ES-I3 (cell line): ENCODE data around the gene NR1I2.

Source experiments
- H3K36me3 ChIP-seq: 2 replicates; pipeline ENCODE4 v1.6.1; 2013; ENCODE audit warnings: mild to moderate bottlenecking, low read length, control low read depth, moderate library complexity; ENCODE audit not compliant: insufficient read depth
- H3K4me1 ChIP-seq: 2 replicates; pipeline ENCODE4 v1.6.1; 2013; ENCODE audit warnings: mild to moderate bottlenecking, control low read depth, low read length; ENCODE audit not compliant: insufficient read depth
- H3K9ac ChIP-seq: 2 replicates; pipeline ENCODE4 v1.6.1; 2013; ENCODE audit warnings: low read depth, mild to moderate bottlenecking, low read length, moderate library complexity
- H3K9me3 ChIP-seq: 2 replicates; pipeline ENCODE4 v1.6.1; 2013; ENCODE audit warnings: mild to moderate bottlenecking, low read length, moderate library complexity; ENCODE audit not compliant: control insufficient read depth, insufficient read depth

The NR1I2 gene

DNA sequence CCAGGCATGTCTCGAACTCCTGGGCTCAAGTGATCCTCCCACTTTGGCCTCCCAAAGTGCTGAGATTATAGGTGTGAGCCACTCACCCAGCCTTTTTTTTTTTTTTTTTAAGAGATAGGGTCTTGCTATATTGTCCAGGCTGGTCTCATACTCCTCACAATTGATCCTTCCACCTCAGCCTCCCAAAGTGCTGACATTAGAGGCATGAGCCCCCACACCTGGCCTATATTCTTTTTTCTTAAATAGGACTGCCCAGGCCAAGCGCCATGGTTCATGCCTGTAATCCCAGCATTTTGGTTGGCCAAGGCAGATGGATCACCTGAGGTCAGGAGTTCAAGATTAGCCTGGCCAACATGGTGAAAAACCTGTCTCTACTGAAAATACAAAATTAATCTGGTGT, 12.5 kb downstream of the NR1I2 start:
- H3K4me1 ChIP-seq: peaks cover 16% of the 10 kb centered on the region
- H3K9ac ChIP-seq: no peak overlapping the region
- H3K36me3 ChIP-seq: no peaks in the 10 kb centered on the region
- H3K9me3 ChIP-seq: no peaks in the 10 kb centered on the region

DNA sequence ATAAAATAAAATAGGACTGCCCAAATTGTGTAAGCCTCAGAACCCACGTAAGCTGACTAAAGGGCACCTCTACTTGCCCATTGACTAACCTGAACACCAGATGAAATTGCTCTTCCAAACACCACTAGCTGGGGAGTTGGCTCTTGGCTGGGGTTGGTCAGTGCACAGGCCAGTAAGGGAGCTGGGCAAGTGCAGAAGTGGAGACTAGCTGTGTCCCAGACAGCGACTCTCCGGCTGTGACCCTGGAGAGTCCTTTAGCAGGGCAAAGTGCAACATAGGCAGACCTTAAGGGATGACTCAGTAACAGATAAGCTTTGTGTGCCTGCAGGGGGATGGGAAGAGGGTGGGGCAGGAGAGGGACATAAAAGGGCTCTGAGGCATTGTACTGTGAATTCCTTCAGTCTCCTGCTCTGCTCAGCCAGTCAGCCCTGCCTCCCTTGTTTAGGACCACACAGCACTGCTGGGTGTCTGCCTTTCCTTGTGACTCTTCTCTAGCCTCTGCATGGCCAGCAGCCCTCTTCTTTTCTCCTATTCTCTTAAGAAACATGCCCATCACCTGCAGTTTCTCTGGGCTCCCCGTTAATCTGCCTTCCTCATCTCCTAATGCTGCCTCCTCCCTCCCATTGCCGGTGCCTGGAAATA, 13.2 kb downstream of the NR1I2 start:
- Histone ChIP-seq H3K9ac (no peak overlapping the region), H3K36me3 (no peaks in the 10 kb centered on the region), H3K4me1 (peaks cover 16% of the 10 kb centered on the region), H3K9me3 (no peaks in the 10 kb centered on the region)

DNA sequence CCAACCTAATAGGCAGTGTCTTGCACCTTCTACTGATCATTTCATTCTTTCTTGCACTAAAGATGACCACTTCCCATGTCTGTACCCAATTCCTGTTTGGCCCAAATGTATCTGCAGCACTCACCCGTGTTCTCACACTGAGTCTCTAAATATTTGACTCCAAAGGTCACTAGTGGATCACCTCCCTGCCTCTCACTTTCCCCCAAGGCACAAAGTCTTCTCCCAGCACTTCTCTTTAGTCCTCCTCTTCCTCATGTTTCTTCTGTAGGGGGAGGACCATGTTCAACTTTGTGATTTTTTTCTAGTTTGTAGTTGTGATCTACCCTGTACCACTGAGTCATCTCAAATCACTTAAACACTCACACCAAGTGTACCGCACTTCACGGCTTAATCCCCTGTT, 13.9 kb downstream of the NR1I2 start:
- no peaks in the 10 kb centered on the region for H3K36me3 ChIP-seq
- no peaks in the 10 kb centered on the region for H3K9me3 ChIP-seq
- peaks cover 16% of the 10 kb centered on the region for H3K4me1 ChIP-seq
- H3K9ac ChIP-seq: no peak overlapping the region

DNA sequence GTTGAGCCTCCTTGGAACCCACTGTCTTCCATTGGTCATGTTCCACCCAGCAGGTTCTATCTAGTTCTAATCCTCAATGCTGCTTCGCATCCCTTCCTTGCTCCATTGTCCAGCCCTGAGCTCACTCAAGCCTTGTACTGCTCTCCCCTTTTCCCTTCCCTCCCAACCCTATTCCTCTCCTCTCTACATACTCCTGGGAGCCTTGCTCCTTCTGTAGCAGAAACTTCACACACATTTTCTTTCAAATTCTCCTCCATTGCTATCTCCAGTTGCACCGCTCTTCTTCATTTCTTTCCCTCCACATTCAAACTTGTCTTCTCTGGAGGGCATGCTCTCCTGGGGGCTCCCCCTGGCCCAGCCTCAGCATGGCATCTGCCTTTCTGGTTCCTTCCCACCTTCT, 14.5 kb downstream of the NR1I2 start:
- Histone ChIP-seq H3K9me3 (no peaks in the 10 kb centered on the region), H3K9ac (no peak overlapping the region), H3K4me1 (peaks cover 16% of the 10 kb centered on the region), H3K36me3 (no peaks in the 10 kb centered on the region)

DNA sequence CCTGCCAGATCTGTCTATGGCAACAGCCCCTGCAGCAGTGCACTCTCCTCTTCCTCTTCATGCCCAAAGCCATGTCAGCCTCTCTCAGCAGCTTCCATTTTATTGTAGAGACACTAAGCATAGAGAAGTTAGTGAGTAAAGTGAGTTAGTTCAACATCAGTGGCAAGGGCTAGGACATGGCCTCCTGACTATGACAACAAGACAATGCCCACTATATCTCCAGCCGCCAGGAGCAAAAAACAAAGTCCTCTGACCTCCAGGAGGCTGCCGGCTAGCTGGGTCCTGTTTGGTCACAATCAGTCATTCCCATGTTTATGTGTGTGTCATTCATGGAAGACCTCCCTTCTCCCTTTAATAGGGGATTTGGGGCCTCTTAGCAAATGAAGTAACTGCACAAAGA, 14.9 kb downstream of the NR1I2 start:
- Histone ChIP-seq H3K9me3 (no peaks in the 10 kb centered on the region), H3K36me3 (no peaks in the 10 kb centered on the region), H3K4me1 (peaks cover 16% of the 10 kb centered on the region), H3K9ac (no peak overlapping the region)

DNA sequence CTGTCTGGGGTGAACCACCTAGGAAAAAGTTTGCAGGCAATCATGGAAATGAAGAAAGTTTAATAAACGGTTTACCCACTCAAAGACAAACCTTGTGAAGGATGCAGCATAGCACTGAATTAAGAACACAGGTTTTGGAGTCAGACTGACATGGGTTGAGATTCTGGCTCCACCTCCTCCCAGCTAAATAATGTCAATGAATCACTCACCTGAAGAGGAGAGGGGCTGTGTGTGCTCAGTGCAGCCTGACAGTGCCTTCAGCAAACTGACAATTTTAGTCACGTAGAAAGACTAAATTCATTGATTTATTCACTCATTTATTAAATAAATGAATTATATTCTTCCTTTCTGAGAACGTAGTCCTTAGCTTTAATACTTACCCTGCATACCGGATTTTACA, 18.9 kb downstream of the NR1I2 start:
- Histone ChIP-seq H3K9ac (no peak overlapping the region), H3K9me3 (peaks cover 2% of the 10 kb centered on the region; the same call in 1 of the 2 replicates), H3K4me1 (peaks cover 11% of the 10 kb centered on the region), H3K36me3 (no peaks in the 10 kb centered on the region)

DNA sequence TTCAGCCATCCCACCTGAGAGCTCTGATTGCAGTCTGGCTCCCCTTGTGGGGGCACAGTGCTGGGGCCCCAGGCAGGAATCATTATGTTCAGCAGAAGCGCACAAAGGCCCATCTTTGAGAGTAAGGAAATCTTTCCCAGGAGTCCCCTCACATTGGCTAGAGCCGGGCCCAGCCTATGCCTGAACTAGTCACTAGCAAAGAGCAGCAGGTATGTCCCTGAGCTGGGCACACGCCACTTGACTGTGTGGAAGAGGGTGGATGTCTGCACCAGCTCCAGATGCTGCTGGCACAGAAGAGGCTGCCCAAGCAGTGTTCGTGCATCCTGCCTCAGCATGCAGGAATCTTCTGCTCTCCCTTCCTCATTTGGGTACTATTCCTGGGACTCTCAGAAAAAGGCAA, 26.3 kb downstream of the NR1I2 start:
- Histone ChIP-seq H3K4me1 (no peaks in the 10 kb centered on the region), H3K9me3 (peaks cover 1% of the 10 kb centered on the region; the same call in 1 of the 2 replicates), H3K9ac (no peak overlapping the region), H3K36me3 (no peaks in the 10 kb centered on the region)

DNA sequence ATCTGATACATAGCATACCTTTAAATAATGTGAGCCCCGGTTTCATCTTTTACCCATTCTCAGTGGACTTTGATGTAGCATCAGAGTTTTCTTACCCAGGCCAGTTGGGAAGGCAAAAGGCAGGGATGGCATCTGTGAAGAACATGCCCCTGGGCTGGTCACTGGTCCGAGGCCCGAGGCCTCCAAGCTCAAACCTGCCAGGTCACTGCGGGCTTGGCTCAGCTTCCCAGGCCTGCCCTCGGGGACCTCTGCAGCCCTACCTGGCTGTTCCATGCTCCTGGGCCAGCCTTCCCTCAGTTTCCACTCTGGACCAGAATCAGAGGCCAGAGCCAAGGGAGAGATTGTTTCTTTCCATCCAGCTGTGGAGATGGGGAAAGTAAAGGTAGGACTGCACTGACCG, 26.9 kb downstream of the NR1I2 start:
- Histone ChIP-seq H3K4me1 (no peaks in the 10 kb centered on the region), H3K9me3 (no peaks in the 10 kb centered on the region), H3K9ac (peak overlapping the region; percentile 17; the same call in 1 of the 2 replicates), H3K36me3 (no peaks in the 10 kb centered on the region)

DNA sequence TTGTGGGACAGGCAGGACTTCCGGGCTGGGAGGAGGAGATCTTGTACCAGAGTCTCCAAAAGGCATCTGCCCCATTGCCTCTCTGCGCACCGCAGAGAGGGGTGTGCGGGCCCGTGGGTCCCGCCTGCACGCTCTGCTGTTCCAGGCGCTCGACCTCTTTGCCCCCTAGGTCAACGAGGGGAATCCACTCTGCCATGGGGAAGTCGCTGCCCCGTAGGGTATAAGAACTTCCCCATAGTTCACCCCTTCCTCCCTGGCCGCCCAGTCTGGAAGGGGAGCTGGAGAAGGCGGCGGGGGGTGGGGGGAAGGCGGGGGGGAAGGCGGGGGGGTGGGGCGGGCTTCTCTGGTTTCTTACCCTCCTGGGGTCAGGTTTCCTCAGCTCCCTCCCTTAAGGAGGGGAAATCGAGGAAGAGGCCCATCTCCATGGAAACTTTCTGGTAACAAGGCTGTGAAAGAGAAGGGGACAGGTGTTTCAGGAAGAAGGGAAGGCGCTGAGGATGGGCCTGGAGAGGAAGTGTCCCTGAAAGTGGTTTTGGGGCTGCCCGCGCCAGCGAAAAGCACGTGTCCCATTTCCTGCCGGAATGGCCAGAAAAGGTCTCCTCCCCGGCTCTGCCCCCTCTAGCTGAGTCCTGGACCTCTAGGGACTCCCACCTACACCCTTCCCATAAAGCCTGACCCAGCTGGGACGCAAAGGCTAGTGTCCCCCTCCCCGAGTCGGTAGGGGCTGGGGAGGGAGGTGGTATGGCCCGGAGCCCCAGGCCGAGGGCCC, 27.5 kb downstream of the NR1I2 start:
- Histone ChIP-seq H3K36me3 (no peaks in the 10 kb centered on the region), H3K4me1 (no peaks in the 10 kb centered on the region), H3K9ac (peak overlapping the region; percentile 48; the same call in 1 of the 2 replicates), H3K9me3 (no peaks in the 10 kb centered on the region)

DNA sequence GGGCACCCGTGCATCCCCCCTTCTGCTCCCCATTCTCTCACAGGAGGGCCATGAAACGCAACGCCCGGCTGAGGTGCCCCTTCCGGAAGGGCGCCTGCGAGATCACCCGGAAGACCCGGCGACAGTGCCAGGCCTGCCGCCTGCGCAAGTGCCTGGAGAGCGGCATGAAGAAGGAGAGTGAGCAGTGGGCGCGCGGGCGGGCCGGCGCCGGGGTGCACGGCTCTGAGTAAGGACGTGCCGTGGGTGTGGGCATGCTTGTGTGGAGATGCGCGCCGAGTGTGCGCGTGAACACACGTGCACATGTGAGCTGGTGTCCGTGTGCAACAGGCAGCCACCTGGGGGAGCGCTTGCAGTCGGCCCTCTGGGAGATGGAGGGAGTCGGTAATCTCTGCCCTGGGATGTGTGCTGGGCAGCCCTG, 28.1 kb downstream of the NR1I2 start:
- no peaks in the 10 kb centered on the region for H3K9me3 ChIP-seq
- H3K9ac ChIP-seq: peak overlapping the region; percentile 48; the same call in 1 of the 2 replicates
- H3K36me3 ChIP-seq: no peaks in the 10 kb centered on the region

DNA sequence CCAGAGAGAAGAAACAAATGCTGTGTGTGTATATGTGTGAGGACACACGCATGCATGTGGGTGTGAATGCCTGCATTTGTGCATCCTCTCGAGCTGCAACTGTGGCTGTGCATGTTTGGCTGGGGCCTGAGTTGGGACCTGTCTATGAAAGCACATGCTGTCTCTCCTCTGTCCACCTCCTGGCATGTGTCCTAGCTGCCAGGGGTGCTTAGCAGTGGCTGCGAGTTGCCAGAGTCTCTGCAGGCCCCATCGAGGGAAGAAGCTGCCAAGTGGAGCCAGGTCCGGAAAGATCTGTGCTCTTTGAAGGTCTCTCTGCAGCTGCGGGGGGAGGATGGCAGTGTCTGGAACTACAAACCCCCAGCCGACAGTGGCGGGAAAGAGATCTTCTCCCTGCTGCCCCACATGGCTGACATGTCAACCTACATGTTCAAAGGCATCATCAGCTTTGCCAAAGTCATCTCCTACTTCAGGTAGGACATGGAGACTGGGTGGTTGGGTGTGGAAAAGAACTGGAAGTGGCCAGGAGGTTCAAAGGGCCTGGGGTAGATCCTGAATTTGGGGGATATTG, 30.7 kb downstream of the NR1I2 start:
- H3K36me3 ChIP-seq: no peaks in the 10 kb centered on the region
- no peaks in the 10 kb centered on the region for H3K9me3 ChIP-seq
- no peak overlapping the region for H3K9ac ChIP-seq
- no peaks in the 10 kb centered on the region for H3K4me1 ChIP-seq

More for the DNA sequence above, 28.1 kb downstream of the NR1I2 start:
- H3K4me1 ChIP-seq: no peaks in the 10 kb centered on the region

DNA sequence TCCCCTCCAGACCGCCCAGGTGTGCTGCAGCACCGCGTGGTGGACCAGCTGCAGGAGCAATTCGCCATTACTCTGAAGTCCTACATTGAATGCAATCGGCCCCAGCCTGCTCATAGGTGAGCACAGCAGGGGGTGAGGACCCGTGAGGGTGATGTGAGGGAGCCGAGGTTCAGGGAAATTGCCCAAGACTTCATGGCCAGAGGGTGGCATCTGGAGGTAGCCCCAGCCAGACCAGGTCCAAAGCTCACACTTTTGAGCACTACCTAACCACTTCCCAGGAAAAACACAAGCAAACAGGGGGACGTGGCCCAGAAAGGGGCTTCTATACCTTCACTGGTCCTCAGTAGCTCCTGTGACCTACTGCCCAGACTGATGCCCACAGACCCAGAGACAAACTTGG, 33.8 kb downstream of the NR1I2 start:
- 0 out of 2 replicates have a peak, but pooled peaks cover 3% of the 10 kb centered on the region for H3K4me1 ChIP-seq

DNA sequence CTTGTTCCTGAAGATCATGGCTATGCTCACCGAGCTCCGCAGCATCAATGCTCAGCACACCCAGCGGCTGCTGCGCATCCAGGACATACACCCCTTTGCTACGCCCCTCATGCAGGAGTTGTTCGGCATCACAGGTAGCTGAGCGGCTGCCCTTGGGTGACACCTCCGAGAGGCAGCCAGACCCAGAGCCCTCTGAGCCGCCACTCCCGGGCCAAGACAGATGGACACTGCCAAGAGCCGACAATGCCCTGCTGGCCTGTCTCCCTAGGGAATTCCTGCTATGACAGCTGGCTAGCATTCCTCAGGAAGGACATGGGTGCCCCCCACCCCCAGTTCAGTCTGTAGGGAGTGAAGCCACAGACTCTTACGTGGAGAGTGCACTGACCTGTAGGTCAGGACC, 35.2 kb downstream of the NR1I2 start:
- 0 out of 2 replicates have a peak, but pooled peaks cover 3% of the 10 kb centered on the region for H3K4me1 ChIP-seq
- no peaks in the 10 kb centered on the region for H3K9me3 ChIP-seq
- no peaks in the 10 kb centered on the region for H3K36me3 ChIP-seq
- no peak overlapping the region for H3K9ac ChIP-seq

More for the DNA sequence above, 33.8 kb downstream of the NR1I2 start:
- Histone ChIP-seq H3K9ac (no peak overlapping the region), H3K9me3 (no peaks in the 10 kb centered on the region), H3K36me3 (no peaks in the 10 kb centered on the region)

DNA sequence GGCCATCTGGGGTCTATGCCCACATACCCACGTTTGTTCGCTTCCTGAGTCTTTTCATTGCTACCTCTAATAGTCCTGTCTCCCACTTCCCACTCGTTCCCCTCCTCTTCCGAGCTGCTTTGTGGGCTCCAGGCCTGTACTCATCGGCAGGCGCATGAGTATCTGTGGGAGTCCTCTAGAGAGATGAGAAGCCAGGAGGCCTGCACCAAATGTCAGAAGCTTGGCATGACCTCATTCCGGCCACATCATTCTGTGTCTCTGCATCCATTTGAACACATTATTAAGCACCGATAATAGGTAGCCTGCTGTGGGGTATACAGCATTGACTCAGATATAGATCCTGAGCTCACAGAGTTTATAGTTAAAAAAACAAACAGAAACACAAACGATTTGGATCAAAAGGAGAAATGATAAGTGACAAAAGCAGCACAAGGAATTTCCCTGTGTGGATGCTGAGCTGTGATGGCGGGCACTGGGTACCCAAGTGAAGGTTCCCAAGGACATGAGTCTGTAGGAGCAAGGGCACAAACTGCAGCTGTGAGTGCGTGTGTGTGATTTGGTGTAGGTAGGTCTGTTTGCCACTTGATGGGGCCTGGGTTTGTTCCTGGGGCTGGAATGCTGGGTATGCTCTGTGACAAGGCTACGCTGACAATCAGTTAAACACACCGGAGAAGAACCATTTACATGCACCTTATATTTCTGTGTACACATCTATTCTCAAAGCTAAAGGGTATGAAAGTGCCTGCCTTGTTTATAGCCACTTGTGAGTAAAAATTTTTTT, 35.9 kb downstream of the NR1I2 start:
- Histone ChIP-seq H3K36me3 (no peaks in the 10 kb centered on the region), H3K9me3 (no peaks in the 10 kb centered on the region), H3K4me1 (0 out of 2 replicates have a peak, but pooled peaks cover 3% of the 10 kb centered on the region), H3K9ac (no peak overlapping the region)
